Stomach (tissue), 4 donors: Measurements from ENCODE around the gene OMP.

Source experiments
- EP300 ChIP-seq: sonication (generic); formaldehyde crosslinking; IDR thresholded peaks from one replicate; pipeline ENCODE4 v1.6.1; 2017; ENCODE audit warnings: antibody characterized with exemption
- POLR2AphosphoS5 ChIP-seq, 3 donors: sonication (generic); formaldehyde crosslinking; IDR thresholded peaks; one replicate each; pipeline ENCODE4 v1.6.1; 2016; ENCODE audit warnings: antibody characterized with exemption in 3 of 3
- TF ChIP-seq, protein P1 (sequence below), 7 experiments: fragments of 450-650 bp in 4 of 7; fragments of 200-600 bp in 3 of 7; sonication (generic) in 3 of 7; IDR thresholded peaks; one replicate each; pipeline ENCODE4 v1.5.1; 2016 to 2019; ENCODE audit warnings: antibody characterized with exemption in 7 of 7, control low read depth in 2 of 7, mild to moderate bottlenecking in 1 of 7

DNA sequence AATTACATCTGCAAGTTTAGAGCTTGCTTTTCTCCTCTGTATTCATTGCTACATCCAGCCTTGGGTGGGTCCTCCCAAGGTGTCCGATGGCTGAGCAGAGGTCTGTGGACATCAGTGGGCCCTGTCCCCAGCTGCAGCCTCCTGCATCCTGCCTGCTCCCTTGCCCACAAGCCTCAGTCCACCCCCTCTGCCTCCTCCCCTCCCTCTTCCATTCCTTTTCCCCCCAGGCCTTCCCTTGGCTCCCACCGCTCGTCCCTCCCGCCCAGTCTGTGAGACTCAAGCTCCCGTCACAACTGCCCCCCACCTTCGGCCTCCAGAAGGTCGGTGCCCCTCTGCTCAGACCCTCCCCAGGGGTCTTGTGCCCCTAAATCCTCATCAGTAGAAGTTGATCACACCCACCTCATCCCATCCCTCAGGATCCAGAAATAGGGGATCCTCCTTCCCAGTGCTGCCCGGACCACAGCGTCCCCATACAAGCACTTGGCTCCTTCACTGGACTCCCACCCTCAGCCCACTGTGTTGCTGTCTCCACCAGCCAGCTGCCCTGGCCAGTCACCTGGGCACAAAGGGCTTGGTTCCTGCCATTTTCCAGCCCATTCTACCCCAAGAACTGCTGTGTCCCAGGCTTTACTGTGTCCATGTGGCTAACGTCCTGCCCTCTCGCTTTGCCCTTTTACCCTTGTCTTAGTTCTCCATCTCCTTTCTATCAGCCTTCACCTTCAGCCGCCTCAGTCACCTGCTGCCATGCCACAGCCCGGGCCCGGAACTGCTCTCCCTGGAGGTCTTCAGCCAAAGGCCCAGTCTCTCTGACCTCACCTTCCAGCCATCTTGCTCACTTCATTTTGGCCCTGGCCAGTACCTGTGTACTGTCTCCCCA is 2.2 kb upstream of the OMP start:
- TF ChIP-seq, protein P1, sequence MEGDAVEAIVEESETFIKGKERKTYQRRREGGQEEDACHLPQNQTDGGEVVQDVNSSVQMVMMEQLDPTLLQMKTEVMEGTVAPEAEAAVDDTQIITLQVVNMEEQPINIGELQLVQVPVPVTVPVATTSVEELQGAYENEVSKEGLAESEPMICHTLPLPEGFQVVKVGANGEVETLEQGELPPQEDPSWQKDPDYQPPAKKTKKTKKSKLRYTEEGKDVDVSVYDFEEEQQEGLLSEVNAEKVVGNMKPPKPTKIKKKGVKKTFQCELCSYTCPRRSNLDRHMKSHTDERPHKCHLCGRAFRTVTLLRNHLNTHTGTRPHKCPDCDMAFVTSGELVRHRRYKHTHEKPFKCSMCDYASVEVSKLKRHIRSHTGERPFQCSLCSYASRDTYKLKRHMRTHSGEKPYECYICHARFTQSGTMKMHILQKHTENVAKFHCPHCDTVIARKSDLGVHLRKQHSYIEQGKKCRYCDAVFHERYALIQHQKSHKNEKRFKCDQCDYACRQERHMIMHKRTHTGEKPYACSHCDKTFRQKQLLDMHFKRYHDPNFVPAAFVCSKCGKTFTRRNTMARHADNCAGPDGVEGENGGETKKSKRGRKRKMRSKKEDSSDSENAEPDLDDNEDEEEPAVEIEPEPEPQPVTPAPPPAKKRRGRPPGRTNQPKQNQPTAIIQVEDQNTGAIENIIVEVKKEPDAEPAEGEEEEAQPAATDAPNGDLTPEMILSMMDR (IDR thresholded peaks at IDR 0.05): no peak
- TF ChIP-seq EP300 (no peak), POLR2AphosphoS5 (IDR thresholded peaks at IDR 0.05) (no peak)
